ENCODE results near the gene MGAM2. TPM values are rescaled to one million over a fixed set of nuclear protein-coding genes. Genes with fewer than 3 reads are reported as not detected.
A peak's percentile ranks its signal among the peaks of the same experiment; 100 is the strongest.

Gene MGAM2
- total and polyA plus RNA-seq, 2 of the 13 experiments (the other 11 are each of a cell fraction or from before 2014, with no cell fraction given): 0.29 TPM; not detected in 1

DNA sequence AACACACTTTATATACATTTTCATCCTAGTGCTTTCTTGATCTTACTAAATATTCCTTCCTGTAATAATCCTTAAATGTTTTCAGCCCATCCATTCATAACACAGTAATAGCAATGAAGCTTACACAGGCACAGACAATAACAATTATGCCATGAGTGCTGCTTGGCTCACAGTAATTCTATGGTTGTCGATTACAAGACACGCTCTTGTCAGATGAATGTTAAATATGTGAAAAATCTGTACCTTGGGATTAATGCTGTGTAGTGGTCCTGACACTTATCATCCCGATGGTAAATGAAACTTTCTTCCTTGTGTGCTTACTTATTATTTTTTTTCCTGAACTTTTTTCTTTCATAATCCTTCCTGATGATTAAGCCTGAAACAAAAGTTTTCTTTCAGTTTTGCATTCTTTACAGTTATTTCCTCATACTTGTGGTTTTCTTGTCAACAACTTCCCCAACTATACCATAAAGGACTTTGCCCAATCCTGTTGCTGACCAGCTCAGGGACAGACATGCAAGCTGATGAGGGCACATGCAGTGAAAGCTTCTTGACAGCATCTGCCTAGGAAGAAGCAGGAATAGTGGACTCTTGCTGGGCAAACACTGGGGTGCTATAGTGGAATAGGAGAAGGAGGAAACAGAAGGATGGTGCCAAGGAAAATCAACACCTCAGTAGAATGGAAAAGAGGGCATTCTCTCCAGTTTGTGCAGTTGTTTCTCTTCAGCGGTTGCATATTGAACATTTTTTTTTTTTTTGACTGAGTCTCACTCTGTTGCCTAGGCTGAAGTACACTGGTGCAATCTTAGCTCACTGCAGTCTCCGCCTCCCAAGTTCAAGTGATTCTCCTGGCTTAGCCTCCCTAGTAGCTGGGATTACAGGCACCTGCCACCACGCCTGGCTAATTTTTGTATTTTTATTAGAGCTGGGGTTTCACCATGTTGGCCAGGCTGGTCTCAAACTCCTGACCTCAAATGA is 6.7 kb upstream of the MGAM2 start (continued):
- TF ChIP-seq, protein P1, sequence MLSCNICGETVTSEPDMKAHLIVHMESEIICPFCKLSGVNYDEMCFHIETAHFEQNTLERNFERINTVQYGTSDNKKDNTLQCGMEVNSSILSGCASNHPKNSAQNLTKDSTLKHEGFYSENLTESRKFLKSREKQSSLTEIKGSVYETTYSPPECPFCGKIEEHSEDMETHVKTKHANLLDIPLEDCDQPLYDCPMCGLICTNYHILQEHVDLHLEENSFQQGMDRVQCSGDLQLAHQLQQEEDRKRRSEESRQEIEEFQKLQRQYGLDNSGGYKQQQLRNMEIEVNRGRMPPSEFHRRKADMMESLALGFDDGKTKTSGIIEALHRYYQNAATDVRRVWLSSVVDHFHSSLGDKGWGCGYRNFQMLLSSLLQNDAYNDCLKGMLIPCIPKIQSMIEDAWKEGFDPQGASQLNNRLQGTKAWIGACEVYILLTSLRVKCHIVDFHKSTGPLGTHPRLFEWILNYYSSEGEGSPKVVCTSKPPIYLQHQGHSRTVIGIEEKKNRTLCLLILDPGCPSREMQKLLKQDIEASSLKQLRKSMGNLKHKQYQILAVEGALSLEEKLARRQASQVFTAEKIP (CRISPR knock-in tag; IDR thresholded peaks at IDR 0.05; ENCODE audit: borderline replicate concordance): no peak
- TF ChIP-seq, protein P2, sequence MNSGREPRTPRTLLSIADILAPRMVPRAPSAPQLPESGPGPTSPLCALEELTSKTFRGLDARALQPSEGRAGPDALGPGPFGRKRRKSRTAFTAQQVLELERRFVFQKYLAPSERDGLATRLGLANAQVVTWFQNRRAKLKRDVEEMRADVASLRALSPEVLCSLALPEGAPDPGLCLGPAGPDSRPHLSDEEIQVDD (CRISPR knock-in tag; IDR thresholded peaks at IDR 0.05; ENCODE audit: borderline replicate concordance): no peak
- TF ChIP-seq CC2D1A (CRISPR knock-in tag; IDR thresholded peaks at IDR 0.05) (no peak), MAFK (conservative IDR thresholded peaks at IDR 0.05 in 1 of 2, IDR thresholded peaks at IDR 0.05 in 1 of 2; ENCODE audit: low read length in 2 of 2) (0 out of 4 replicates have a peak, but pooled peaks of 1 of the 2 experiments have one; percentile 4), PHF5A (CRISPR knock-in tag; IDR thresholded peaks at IDR 0.05; ENCODE audit: low read depth, unreplicated experiment) (no peak), ISL2 (CRISPR knock-in tag; IDR thresholded peaks at IDR 0.05) (peak; percentile 68), TEAD3 (CRISPR knock-in tag; optimal IDR thresholded peaks at IDR 0.05; ENCODE audit: borderline replicate concordance) (peak; percentile 93), DMAP1 (CRISPR knock-in tag; IDR thresholded peaks at IDR 0.05) (no peak), ZNF441 (CRISPR knock-in tag; IDR thresholded peaks at IDR 0.05; ENCODE audit: borderline replicate concordance) (no peak), TARDBP (CRISPR knock-in tag; IDR thresholded peaks at IDR 0.05) (no peak), ZNF12 (CRISPR knock-in tag; IDR thresholded peaks at IDR 0.05) (0 out of 2 replicates have a peak, but pooled peaks have one; percentile 8), TCF7 (IDR thresholded peaks at IDR 0.05; ENCODE audit: low read depth) (no peak), ZMYM4 (CRISPR knock-in tag; IDR thresholded peaks at IDR 0.05) (no peak), TAF15 (IDR thresholded peaks at IDR 0.05; ENCODE audit: low read depth, low read length, poor library complexity, severe bottlenecking) (no peak), DNMT1 (CRISPR knock-in tag; IDR thresholded peaks at IDR 0.05) (no peak), PCBP2 (optimal IDR thresholded peaks at IDR 0.05; ENCODE audit: low read depth, low read length, poor library complexity, severe bottlenecking) (no peak)
- TF ChIP-seq, protein P3, sequence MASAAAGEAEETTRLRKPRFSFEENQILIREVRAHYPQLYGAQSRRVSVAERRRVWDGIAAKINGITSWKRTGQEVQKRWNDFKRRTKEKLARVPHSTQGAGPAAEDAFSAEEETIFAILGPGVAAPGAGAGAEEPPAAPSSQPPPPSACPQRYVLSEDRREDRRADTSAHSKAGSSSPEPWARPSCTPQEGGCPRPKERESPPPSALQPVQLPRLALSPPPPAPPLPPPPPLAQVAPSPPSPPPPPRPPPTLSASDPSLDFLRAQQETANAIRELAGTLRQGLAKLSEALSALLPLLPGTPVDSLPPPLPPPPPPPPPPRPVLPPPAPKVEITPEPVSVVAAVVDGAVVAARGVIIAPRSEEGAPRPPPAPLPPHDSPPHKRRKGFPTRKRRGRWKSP (CRISPR knock-in tag; IDR thresholded peaks at IDR 0.05): no peak
- TF ChIP-seq, protein P4, sequence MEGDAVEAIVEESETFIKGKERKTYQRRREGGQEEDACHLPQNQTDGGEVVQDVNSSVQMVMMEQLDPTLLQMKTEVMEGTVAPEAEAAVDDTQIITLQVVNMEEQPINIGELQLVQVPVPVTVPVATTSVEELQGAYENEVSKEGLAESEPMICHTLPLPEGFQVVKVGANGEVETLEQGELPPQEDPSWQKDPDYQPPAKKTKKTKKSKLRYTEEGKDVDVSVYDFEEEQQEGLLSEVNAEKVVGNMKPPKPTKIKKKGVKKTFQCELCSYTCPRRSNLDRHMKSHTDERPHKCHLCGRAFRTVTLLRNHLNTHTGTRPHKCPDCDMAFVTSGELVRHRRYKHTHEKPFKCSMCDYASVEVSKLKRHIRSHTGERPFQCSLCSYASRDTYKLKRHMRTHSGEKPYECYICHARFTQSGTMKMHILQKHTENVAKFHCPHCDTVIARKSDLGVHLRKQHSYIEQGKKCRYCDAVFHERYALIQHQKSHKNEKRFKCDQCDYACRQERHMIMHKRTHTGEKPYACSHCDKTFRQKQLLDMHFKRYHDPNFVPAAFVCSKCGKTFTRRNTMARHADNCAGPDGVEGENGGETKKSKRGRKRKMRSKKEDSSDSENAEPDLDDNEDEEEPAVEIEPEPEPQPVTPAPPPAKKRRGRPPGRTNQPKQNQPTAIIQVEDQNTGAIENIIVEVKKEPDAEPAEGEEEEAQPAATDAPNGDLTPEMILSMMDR (CRISPR knock-in tag; IDR thresholded peaks at IDR 0.05): no peak
- TF ChIP-seq, protein P5, sequence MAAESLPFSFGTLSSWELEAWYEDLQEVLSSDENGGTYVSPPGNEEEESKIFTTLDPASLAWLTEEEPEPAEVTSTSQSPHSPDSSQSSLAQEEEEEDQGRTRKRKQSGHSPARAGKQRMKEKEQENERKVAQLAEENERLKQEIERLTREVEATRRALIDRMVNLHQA (CRISPR knock-in tag; IDR thresholded peaks at IDR 0.05): no peak
- TF ChIP-seq, protein P6, sequence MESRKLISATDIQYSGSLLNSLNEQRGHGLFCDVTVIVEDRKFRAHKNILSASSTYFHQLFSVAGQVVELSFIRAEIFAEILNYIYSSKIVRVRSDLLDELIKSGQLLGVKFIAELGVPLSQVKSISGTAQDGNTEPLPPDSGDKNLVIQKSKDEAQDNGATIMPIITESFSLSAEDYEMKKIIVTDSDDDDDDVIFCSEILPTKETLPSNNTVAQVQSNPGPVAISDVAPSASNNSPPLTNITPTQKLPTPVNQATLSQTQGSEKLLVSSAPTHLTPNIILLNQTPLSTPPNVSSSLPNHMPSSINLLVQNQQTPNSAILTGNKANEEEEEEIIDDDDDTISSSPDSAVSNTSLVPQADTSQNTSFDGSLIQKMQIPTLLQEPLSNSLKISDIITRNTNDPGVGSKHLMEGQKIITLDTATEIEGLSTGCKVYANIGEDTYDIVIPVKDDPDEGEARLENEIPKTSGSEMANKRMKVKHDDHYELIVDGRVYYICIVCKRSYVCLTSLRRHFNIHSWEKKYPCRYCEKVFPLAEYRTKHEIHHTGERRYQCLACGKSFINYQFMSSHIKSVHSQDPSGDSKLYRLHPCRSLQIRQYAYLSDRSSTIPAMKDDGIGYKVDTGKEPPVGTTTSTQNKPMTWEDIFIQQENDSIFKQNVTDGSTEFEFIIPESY (CRISPR knock-in tag; IDR thresholded peaks at IDR 0.05): no peak
